Neural cell (in vitro differentiated cells): ENCODE data around the gene PCMTD2. TPM values are rescaled to one million over a fixed set of nuclear protein-coding genes. Genes with fewer than 3 reads are reported as not detected.
"Not testable (repeated sequence)": the region's sequence is repeated elsewhere in the genome, so short reads cannot be mapped to it uniquely, and the experiment has no call there.

Source experiments
- H2AFZ ChIP-seq: fragments of 200-600, 300-800 bp; sonication (generic), shearing (Covaris generic); 2 replicates; pipeline ENCODE4 v1.6.0; 2014; ENCODE audit warnings: low read depth, mild to moderate bottlenecking, antibody characterized with exemption, low read length, moderate library complexity
- H3F3A ChIP-seq: fragments of 200-600 bp; shearing (Covaris generic); 2 replicates; pipeline ENCODE4 v1.6.1; 2016; ENCODE audit warnings: mild to moderate bottlenecking, moderate library complexity, mixed read lengths, antibody characterized with exemption, low read length; ENCODE audit not compliant: insufficient read depth, poor library complexity, severe bottlenecking
- H3K27ac ChIP-seq: fragments of 200-600, 300-800 bp; sonication (generic), shearing (Covaris generic); 2 replicates; pipeline ENCODE4 v1.5.1; 2014; ENCODE audit warnings: mild to moderate bottlenecking, low read length, moderate library complexity
- H3K27me3 ChIP-seq: fragments of 300-800, 200-600 bp; sonication (generic), shearing (Covaris generic); 2 replicates; pipeline ENCODE4 v1.6.0; 2014; ENCODE audit warnings: mild to moderate bottlenecking, low read depth, low read length, moderate library complexity; ENCODE audit not compliant: insufficient read depth
- H3K36me3 ChIP-seq: fragments of 300-800, 200-600 bp; sonication (generic), shearing (Covaris generic); 2 replicates; pipeline ENCODE4 v1.5.1; 2014; ENCODE audit warnings: mild to moderate bottlenecking, antibody characterized with exemption, low read length, moderate library complexity; ENCODE audit not compliant: insufficient read depth
- H3K4me2 ChIP-seq: fragments of 300-800, 200-600 bp; sonication (generic), shearing (Covaris generic); 2 replicates; pipeline ENCODE4 v1.6.0; 2014; ENCODE audit warnings: mild to moderate bottlenecking, low read length
- H3K4me3 ChIP-seq: fragments of 300-800, 200-600 bp; sonication (generic), shearing (Covaris generic); 2 replicates; pipeline ENCODE4 v1.5.1; 2014; ENCODE audit warnings: mild to moderate bottlenecking, low read length, moderate library complexity
- H3K79me2 ChIP-seq: fragments of 200-600 bp; shearing (Covaris generic); replicated peaks from 2 replicates; pipeline ENCODE4 v1.6.0; 2014; ENCODE audit warnings: mild to moderate bottlenecking, low read length, moderate library complexity; ENCODE audit not compliant: insufficient read depth
- H3K9ac ChIP-seq: fragments of 300-800, 200-600 bp; sonication (generic), shearing (Covaris generic); 2 replicates; pipeline ENCODE4 v1.6.1; 2016; ENCODE audit warnings: mild to moderate bottlenecking, low read length, mixed read lengths
- H3K9me2 ChIP-seq: fragments of 200-600 bp; shearing (Covaris generic); 2 replicates; pipeline ENCODE4 v1.6.1; 2016; ENCODE audit warnings: mild to moderate bottlenecking, low read length, mixed read lengths; ENCODE audit not compliant: insufficient read depth
- H3K9me3 ChIP-seq: fragments of 200-600, 300-800 bp; sonication (generic), shearing (Covaris generic); 2 replicates; pipeline ENCODE4 v1.6.1; 2016; ENCODE audit warnings: mild to moderate bottlenecking, mixed run types, low read length, moderate library complexity, mixed read lengths
- H4K20me1 ChIP-seq: fragments of 200-600 bp; shearing (Covaris generic); 2 replicates; pipeline ENCODE4 v1.6.1; 2016; ENCODE audit warnings: mild to moderate bottlenecking, mixed run types; ENCODE audit not compliant: insufficient read depth
- EP300 ChIP-seq: fragments of 450-650 bp; conservative IDR thresholded peaks from 2 replicates; pipeline ENCODE4 v1.6.1; 2014; ENCODE audit warnings: antibody characterized with exemption, mild to moderate bottlenecking, moderate library complexity; ENCODE audit not compliant: poor library complexity, severe bottlenecking
- EZH2 ChIP-seq: fragments of 200-600, 300-800 bp; shearing (Covaris generic), sonication (generic); IDR thresholded peaks from 2 replicates; pipeline ENCODE4 v1.6.1; 2014; ENCODE audit warnings: antibody characterized with exemption, low read length, borderline replicate concordance, mild to moderate bottlenecking; ENCODE audit not compliant: insufficient read depth, poor library complexity, severe bottlenecking
- MXI1 ChIP-seq: fragments of 450-650 bp; conservative IDR thresholded peaks from 2 replicates; pipeline ENCODE4 v1.6.1; 2014; ENCODE audit warnings: antibody characterized with exemption, mild to moderate bottlenecking; ENCODE audit not compliant: poor library complexity, severe bottlenecking
- POLR2AphosphoS5 ChIP-seq: IDR thresholded peaks from 2 replicates; pipeline ENCODE4 v1.6.1; 2012
- RAD21 ChIP-seq: fragments of 450-650 bp; conservative IDR thresholded peaks from 2 replicates; pipeline ENCODE4 v1.6.1; 2014; ENCODE audit warnings: antibody characterized with exemption, mild to moderate bottlenecking, moderate library complexity
- SMC3 ChIP-seq: fragments of 450-650 bp; conservative IDR thresholded peaks from 2 replicates; pipeline ENCODE4 v1.6.1; 2014; ENCODE audit warnings: antibody characterized with exemption, mild to moderate bottlenecking, moderate library complexity; ENCODE audit not compliant: poor library complexity
- TAF1 ChIP-seq: IDR thresholded peaks from 2 replicates; pipeline ENCODE4 v1.6.1; 2012; ENCODE audit warnings: low read depth
- polyA plus RNA-seq: library from polyadenylated mRNA; depleted of rRNA; stranded (reverse); fragments of >200 nt; gene quantifications from 2 replicates; pipeline ENCODE4 v1.2.3, GENCODE V29; 2014
- TF ChIP-seq, protein P1 (sequence below): fragments of 450-650 bp; IDR thresholded peaks from 2 replicates; pipeline ENCODE4 v1.5.1; 2014; ENCODE audit warnings: antibody characterized with exemption, mild to moderate bottlenecking, moderate library complexity; ENCODE audit not compliant: poor library complexity, severe bottlenecking

The PCMTD2 gene
- polyA plus RNA-seq, 1 donor from 2014 or later: 270 TPM

DNA sequence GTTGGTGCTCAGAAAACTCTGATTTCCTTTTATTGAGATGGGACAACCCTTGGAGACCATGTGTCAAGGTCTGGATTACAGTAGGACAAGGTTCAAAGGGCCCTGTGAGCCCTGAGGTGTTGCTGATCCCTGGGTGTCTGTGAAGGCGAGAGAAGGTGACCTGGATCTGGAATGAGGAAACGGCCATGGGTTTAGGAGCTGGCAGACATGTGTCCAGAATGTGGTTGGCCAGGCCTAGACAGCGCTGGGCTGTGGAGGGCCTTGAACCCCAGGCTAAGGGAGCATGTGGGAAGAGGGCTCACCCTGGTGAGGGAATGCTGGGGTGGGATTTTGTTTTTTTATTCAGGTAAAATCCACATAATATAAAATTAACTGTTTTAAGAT is 24.9 kb downstream of the PCMTD2 start:
- H3K9ac ChIP-seq: no peak overlapping the region
- no peak overlapping the region for H3K4me2 ChIP-seq
- no peaks in the 10 kb centered on the region for H4K20me1 ChIP-seq
- H2AFZ ChIP-seq: no peak overlapping the region
- H3F3A ChIP-seq: no peaks in the 10 kb centered on the region
- no peak overlapping the region for H3K27ac ChIP-seq
- no peaks in the 10 kb centered on the region for H3K36me3 ChIP-seq
- no peak overlapping the region for H3K4me3 ChIP-seq
- TF ChIP-seq POLR2AphosphoS5 (no peak), TAF1 (no peak), MXI1 (no peak), RAD21 (no peak)
- H3K79me2 ChIP-seq: no peaks in the 10 kb centered on the region
- H3K27me3 ChIP-seq: no peaks in the 10 kb centered on the region
- H3K9me2 ChIP-seq: no peaks in the 10 kb centered on the region
- H3K9me3 ChIP-seq: no peaks in the 10 kb centered on the region

DNA sequence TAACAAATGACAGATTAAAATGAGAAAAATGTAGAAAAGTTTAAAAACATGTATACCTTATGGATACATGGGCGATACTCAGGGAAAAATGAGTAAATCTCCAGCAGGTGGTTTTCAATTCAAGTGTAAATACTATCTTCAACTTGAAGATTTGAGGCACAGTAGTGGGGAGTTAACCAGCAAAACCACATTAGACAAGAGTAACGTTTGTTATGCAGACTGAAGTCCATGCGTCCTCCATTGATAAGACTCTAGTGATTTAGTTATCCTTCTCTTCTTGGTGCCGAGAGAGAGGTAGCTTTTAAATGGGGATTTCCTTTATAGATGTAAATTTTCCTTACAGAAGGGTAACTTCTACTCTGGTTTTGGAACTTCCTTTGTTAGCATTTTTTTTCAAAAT is 28.1 kb downstream of the PCMTD2 start:
- no peaks in the 10 kb centered on the region for H3K27me3 ChIP-seq
- no peak for TF ChIP-seq EP300
- no peak for TF ChIP-seq POLR2AphosphoS5
- TF ChIP-seq TAF1: no peak
- TF ChIP-seq, protein P1, sequence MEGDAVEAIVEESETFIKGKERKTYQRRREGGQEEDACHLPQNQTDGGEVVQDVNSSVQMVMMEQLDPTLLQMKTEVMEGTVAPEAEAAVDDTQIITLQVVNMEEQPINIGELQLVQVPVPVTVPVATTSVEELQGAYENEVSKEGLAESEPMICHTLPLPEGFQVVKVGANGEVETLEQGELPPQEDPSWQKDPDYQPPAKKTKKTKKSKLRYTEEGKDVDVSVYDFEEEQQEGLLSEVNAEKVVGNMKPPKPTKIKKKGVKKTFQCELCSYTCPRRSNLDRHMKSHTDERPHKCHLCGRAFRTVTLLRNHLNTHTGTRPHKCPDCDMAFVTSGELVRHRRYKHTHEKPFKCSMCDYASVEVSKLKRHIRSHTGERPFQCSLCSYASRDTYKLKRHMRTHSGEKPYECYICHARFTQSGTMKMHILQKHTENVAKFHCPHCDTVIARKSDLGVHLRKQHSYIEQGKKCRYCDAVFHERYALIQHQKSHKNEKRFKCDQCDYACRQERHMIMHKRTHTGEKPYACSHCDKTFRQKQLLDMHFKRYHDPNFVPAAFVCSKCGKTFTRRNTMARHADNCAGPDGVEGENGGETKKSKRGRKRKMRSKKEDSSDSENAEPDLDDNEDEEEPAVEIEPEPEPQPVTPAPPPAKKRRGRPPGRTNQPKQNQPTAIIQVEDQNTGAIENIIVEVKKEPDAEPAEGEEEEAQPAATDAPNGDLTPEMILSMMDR: no peak
- no peak for TF ChIP-seq EZH2
- no peak for TF ChIP-seq MXI1
- TF ChIP-seq RAD21: no peak
- no peak overlapping the region for H3K27ac ChIP-seq
- no peaks in the 10 kb centered on the region for H3K79me2 ChIP-seq
- H3F3A ChIP-seq: no peaks in the 10 kb centered on the region
- no peaks in the 10 kb centered on the region for H3K36me3 ChIP-seq
- H4K20me1 ChIP-seq: no peaks in the 10 kb centered on the region
- H3K9me3 ChIP-seq: no peaks in the 10 kb centered on the region
- no peak overlapping the region for H2AFZ ChIP-seq
- H3K9me2 ChIP-seq: no peaks in the 10 kb centered on the region
- H3K4me2 ChIP-seq: no peak overlapping the region
- no peak overlapping the region for H3K9ac ChIP-seq
- no peak overlapping the region for H3K4me3 ChIP-seq

DNA sequence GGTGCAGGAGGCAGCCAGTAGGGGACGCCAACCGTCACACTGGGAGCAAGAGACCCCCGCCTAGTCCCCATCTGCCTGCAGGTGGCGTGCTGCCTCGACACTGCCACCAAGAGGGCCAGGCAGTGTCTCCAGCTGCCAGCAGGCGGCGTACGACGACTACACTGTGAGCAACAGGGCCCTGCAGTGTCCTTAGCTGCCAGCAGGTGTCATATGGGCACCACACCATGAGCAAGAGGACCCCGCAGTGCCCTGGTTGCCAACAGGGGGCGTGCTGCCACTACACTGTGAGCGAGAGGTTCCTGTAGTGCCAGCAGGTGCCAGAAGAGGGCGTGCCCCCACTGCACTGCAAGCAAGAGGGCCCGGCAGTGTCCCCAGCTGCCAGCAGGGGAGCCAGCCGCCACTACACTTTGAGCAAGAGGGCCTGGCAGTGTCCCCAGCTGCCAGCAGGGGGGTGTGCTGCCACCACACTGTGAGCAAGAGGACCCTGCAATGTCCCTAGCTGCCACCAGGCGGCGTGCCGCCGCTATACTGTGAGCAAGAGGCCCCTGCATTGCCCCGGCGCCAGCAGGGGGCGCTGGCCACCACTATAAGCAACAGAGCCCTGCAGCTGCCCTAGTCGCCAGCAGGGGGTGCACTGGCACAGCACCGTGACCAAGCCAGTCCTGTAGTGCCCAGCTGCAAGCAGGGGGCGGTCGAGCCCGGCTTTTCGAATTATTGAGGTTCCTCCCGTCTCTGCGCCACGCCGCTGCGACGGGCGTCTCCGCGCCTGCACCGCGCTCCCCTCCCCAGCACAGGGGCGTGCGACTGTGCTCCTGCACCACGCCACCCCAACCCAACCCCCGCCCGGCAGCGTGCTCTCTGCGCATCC is 30.3 kb downstream of the PCMTD2 start:
- H3K79me2 ChIP-seq, H2AFZ ChIP-seq, H3K36me3 ChIP-seq, H4K20me1 ChIP-seq, H3K9me2 ChIP-seq, H3K27ac ChIP-seq, H3K9me3 ChIP-seq, H3K4me3 ChIP-seq, H3K9ac ChIP-seq, H3K4me2 ChIP-seq, H3K27me3 ChIP-seq, H3F3A ChIP-seq: not testable (repeated sequence)
- TF ChIP-seq, protein P1: peak; percentile 80
- TF ChIP-seq SMC3 (peak; percentile 67), RAD21 (peak; percentile 41)

DNA sequence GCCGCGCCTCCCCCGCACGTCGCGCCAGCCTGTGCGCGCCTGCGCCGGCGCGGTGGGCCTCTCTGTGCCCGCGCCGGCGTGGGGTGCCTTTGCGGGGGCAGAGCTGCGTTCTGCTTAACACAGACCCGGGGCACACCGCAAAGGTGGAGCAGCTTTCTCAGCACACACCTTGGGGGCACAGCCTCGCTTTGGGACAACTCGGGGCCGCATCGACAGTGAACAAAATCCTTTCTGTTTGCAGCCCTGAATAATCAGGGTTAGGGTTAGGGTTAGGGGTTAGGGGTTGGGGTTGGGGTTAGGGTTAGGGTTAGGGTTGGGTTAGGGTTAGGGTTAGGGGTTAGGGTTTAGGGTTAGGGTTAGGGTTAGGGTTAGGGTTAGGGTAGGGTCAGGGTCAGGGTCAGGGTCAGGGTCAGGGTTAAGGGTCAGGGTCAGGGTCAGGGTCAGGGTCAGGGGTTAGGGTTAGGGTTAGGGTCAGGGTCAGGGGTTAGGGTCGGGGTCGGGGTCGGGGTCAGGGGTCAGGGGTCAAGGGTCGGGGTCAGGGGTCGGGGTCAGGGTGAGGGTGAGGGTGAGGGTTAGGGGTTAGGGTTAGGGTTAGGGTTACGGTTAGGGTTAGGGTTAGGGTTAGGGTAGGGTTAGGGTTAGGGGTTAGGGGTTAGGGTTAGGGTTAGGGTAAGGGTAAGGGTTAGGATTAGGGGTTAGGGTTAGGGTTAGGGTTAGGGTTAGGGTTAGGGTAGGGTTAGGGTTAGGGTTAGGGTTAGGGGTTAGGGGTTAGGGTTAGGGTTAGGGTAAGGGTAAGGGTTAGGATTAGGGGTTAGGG is 31.1 kb downstream of the PCMTD2 start:
- not testable (repeated sequence) for H4K20me1 ChIP-seq, H3K9me3 ChIP-seq, H3K79me2 ChIP-seq, H3K27me3 ChIP-seq, H3K36me3 ChIP-seq, H3K9ac ChIP-seq, H3K27ac ChIP-seq, H3K4me2 ChIP-seq, H3K4me3 ChIP-seq, H3F3A ChIP-seq, H3K9me2 ChIP-seq, H2AFZ ChIP-seq

DNA sequence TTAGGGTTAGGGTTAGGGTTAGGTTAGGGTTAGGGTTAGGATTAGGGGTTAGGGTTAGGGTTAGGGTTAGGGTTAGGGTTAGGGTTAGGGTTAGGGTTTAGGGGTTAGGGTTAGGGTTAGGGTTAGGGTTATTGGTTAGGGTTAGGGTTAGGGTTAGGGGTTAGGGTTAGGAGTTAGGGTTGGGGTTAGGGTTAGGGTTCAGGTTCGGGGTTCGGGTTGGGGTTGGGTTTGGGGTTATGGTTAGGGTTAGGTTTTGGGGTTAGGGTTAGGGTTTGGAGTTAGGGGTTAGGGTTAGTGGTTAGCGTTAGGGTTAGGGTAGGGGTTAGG is 31.7 kb downstream of the PCMTD2 start:
- H3K9me2 ChIP-seq, H3K27ac ChIP-seq, H3K9me3 ChIP-seq, H4K20me1 ChIP-seq, H3K4me2 ChIP-seq, H2AFZ ChIP-seq, H3K79me2 ChIP-seq, H3K27me3 ChIP-seq, H3F3A ChIP-seq, H3K4me3 ChIP-seq, H3K36me3 ChIP-seq, H3K9ac ChIP-seq: not testable (repeated sequence)
